ENCODE measurements around the gene KIF11. TPM values are rescaled to one million over a fixed set of nuclear protein-coding genes. Genes with fewer than 3 reads are reported as not detected.

The KIF11 gene
- total and polyA plus RNA-seq, 2 of the 4 experiments (the other 2 are of a cell fraction) = 8.8 to 18.3 TPM

DNA sequence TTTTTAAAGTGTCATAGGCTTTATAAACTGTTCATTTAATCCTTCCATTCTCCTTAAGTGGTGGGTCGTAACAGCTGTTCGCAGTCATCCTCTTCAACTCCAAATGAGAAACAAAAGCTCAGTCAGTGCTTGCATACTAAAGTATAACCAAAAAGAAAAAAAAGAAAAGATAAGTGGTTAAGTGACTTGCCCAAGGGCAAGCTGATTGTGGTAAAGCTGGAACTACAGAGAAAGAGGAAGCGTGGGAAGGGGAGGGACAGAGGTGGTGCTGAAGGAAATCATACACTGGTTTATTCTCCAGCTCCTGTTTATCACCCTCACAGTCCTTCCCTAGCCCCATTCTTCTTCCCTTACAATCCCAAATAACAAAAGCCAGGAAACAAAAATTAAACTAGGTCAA is 48.6 kb upstream of the KIF11 start:
- no peak overlapping the region for H3K4ac ChIP-seq (ENCODE audit: low read depth, low read length)
- no peak overlapping the region for H2BK20ac ChIP-seq (ENCODE audit: low read depth, low read length)
- CTCF ChIA-PET = interaction anchor here (0.9 kb wide), 1 partner anchor 16 kb away, joined by 9 read pairs; no protein-coding TSS in a partner anchor
- H4K8ac ChIP-seq (ENCODE audit: low read depth in 2 of 2, low read length in 2 of 2) = no peak overlapping the region
- peaks cover 4% of the 10 kb centered on the region; the same call in 1 of the 2 replicates for H3K9me1 ChIP-seq (ENCODE audit: insufficient read depth, low read length)
- H2AK9ac ChIP-seq (replicated peaks; ENCODE audit: low read depth, low read length, poor library complexity) = no peak overlapping the region
- H3K18ac ChIP-seq (ENCODE audit: low read depth, low read length) = no peak overlapping the region
- no peak overlapping the region for H3K4me2 ChIP-seq (ENCODE audit: low read depth, low read length)
- H2AK5ac ChIP-seq (ENCODE audit: low read depth, low read length) = no peak overlapping the region
- no peak overlapping the region for H2BK120ac ChIP-seq (ENCODE audit: low read depth, low read length)
- WGBS, 2 experiments (ENCODE audit: extremely low coverage in 2 of 2, insufficient read length in 1 of 2) = no CpG with 5 or more reads among the region's 3 CpGs
- DNase-seq (peak; percentile 48), ATAC-seq (ENCODE audit: low read depth) (peak; percentile 27; the same call in 1 of the 2 replicates)
- H2BK5ac ChIP-seq (ENCODE audit: low read depth, low read length, poor library complexity, severe bottlenecking) = no peak overlapping the region
- no peak overlapping the region for H3K4me3 ChIP-seq (ENCODE audit: insufficient read depth, low read depth, low read length)
- H3K9me3 ChIP-seq (ENCODE audit: control insufficient read depth, insufficient read depth, low read length) = no peaks in the 10 kb centered on the region
- no TSS peak for BruUV-seq (replicated peaks)
- no peak for TF ChIP-seq MXI1 (IDR thresholded peaks at IDR 0.05; ENCODE audit: borderline replicate concordance, low read depth, low read length)
- no peak for TF ChIP-seq MAZ (IDR thresholded peaks at IDR 0.05; ENCODE audit: borderline replicate concordance, low read depth, low read length)
- TF ChIP-seq CHD1 (IDR thresholded peaks at IDR 0.05; ENCODE audit: low read depth, low read length) = no peak
- TF ChIP-seq RCOR1 (IDR thresholded peaks at IDR 0.05; ENCODE audit: insufficient replicate concordance, low read length) = no peak
- no peak for TF ChIP-seq RAD21 (IDR thresholded peaks at IDR 0.05; ENCODE audit: low read length)
- TF ChIP-seq NFE2L2 (IDR thresholded peaks at IDR 0.05; ENCODE audit: low read depth, low read length) = no peak
- TF ChIP-seq BHLHE40 (IDR thresholded peaks at IDR 0.05; ENCODE audit: low read depth, low read length) = no peak
- no peak for TF ChIP-seq POLR2A (IDR thresholded peaks at IDR 0.05; ENCODE audit: low read depth, low read length)
- no peak for TF ChIP-seq CEBPB (IDR thresholded peaks at IDR 0.05; ENCODE audit: low read depth, low read length)
- no peak for TF ChIP-seq RFX5 (IDR thresholded peaks at IDR 0.05; ENCODE audit: low read depth, low read length)
- TF ChIP-seq, protein P1, sequence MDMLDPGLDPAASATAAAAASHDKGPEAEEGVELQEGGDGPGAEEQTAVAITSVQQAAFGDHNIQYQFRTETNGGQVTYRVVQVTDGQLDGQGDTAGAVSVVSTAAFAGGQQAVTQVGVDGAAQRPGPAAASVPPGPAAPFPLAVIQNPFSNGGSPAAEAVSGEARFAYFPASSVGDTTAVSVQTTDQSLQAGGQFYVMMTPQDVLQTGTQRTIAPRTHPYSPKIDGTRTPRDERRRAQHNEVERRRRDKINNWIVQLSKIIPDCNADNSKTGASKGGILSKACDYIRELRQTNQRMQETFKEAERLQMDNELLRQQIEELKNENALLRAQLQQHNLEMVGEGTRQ (IDR thresholded peaks at IDR 0.05; ENCODE audit: low read depth, low read length) = no peak
- dilution Hi-C loops (cut with HindIII; ENCODE audit: low sequenced_read_pairs, unreplicated experiment) = no loop called here
- H3K4me1 ChIP-seq (ENCODE audit: control insufficient read depth, insufficient read depth, low read length) = peaks cover 2% of the 10 kb centered on the region
- no peak overlapping the region for H3K56ac ChIP-seq (ENCODE audit: extremely low read depth, insufficient read depth, low read length)
- peaks cover 5% of the 10 kb centered on the region; the same call in 1 of the 2 replicates for H4K20me1 ChIP-seq (ENCODE audit: insufficient read depth, low read length)
- H2BK15ac ChIP-seq (ENCODE audit: low read depth, low read length) = no peak overlapping the region
- H3K14ac ChIP-seq (replicated peaks; ENCODE audit: low read depth, low read length) = no peak overlapping the region; the same call in 1 of the 2 replicates
- H3K9ac ChIP-seq (ENCODE audit: low read depth, low read length) = no peak overlapping the region
- intact Hi-C loops (cut with micrococcal nuclease) = loop anchor here (2.0 kb wide), 1 partner anchor 29 kb away; no protein-coding TSS in a partner anchor
- H3K27me3 ChIP-seq (ENCODE audit: control insufficient read depth, insufficient read depth, low read length) = no peaks in the 10 kb centered on the region
- H3K23ac ChIP-seq (ENCODE audit: low read depth, low read length) = no peak overlapping the region
- POLR2A ChIA-PET (ENCODE audit: unreplicated experiment) = no interaction called here
- H4K91ac ChIP-seq (ENCODE audit: insufficient read depth, low read depth, low read length) = no peak overlapping the region
- H2AFZ ChIP-seq (replicated peaks; ENCODE audit: low read length, poor library complexity) = no peak overlapping the region
- no peak overlapping the region for H3K27ac ChIP-seq (ENCODE audit: insufficient read depth, low read length)
- no peak overlapping the region for H4K5ac ChIP-seq (ENCODE audit: low read depth, low read length)
- H3K79me1 ChIP-seq (ENCODE audit: low read depth in 1 of 2, low read length in 2 of 2) = peaks cover 18 to 41% of the 10 kb centered on the region in 2 experiments
- H3K36me3 ChIP-seq (ENCODE audit: control insufficient read depth, insufficient read depth, low read length) = peaks cover 2% of the 10 kb centered on the region; the same call in 1 of the 2 replicates
- in situ Hi-C loops (cut with MboI; ENCODE audit: low sequenced_read_pairs) = no loop called here
